ENCODE data around the gene TMEM37. TPM values are rescaled to one million over a fixed set of nuclear protein-coding genes. Genes with fewer than 3 reads are reported as not detected.

TMEM37 gene
- total and polyA plus RNA-seq, 2 of the 8 experiments (the other 6 are each of a cell fraction or from before 2014, with no cell fraction given) = 11.0 to 16.2 TPM

DNA sequence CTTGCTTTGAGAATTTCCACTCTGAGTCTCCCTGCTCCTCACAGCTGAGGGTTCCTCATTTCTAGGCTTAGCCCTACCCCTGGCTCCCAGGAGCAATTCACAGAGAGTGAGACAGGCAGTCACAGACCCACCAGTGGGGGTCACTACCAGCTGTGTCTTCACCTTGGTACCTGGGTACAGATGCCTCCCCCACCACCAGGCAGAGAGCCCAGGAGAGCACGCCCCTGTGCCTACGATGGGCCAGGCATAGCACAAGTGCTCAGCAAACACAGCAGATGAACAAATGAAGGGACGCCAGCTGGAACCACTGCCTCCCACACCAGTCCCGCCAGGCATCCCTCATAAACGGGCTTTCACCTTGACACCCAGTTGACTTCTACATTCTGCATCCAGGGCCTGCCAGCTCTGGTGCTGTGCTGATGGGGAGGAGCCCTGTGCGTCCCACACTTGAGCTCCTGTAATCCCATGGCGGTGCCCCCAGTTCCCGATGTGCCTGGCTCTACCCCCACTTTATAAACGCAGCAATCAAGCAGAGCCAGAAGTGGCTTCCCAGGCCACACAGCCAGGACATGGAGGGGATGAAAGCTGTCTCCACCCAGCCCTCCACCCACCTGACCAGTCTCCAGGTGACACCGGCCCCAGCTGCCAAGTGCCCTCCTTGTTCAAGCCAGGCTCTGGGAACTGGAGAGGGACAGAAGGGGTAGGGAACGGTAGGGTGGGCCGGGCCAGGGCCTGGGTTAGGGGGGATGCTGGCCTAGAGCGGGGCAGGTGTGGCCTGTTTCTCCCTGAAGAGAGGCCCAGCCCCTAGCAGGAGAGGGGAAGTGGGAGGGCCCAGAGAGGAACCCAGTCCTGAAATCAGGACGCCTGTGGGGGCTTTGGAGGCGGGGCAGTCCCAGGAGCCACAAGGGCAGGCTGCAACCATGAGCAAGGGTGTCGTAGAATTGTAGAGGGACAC, 50.1 kb downstream of the TMEM37 start (continued):
- TF ChIP-seq KDM1A (IDR thresholded peaks at IDR 0.05; ENCODE audit: borderline replicate concordance, low read length) (no peak), SP1 (IDR thresholded peaks at IDR 0.05; ENCODE audit: low read depth, low read length) (no peak), KDM4A (IDR thresholded peaks at IDR 0.05; ENCODE audit: low read depth, low read length, severe bottlenecking) (no peak), NANOG (IDR thresholded peaks at IDR 0.05; ENCODE audit: insufficient read depth, low read depth, low read length, poor library complexity, severe bottlenecking) (no peak)
- TF ChIP-seq, protein P1, sequence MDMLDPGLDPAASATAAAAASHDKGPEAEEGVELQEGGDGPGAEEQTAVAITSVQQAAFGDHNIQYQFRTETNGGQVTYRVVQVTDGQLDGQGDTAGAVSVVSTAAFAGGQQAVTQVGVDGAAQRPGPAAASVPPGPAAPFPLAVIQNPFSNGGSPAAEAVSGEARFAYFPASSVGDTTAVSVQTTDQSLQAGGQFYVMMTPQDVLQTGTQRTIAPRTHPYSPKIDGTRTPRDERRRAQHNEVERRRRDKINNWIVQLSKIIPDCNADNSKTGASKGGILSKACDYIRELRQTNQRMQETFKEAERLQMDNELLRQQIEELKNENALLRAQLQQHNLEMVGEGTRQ (IDR thresholded peaks at IDR 0.05; ENCODE audit: low read length) = no peak
